ELF-1 (cell line): ENCODE measurements around the gene ARL17A.
"Not testable (repeated sequence)": the region's sequence is repeated elsewhere in the genome, so short reads cannot be mapped to it uniquely, and the experiment has no call there.

Experiments used
- DNase-seq: peaks from one replicate; pipeline ENCODE4 v3.0.0-alpha.2; 2016; ENCODE audit warnings: low read depth, low spot score

The ARL17A gene

GRCh38 chr17:46559155-46559554, 20.3 kb downstream of the ARL17A start:
- not testable (repeated sequence) for DNase-seq

DNA sequence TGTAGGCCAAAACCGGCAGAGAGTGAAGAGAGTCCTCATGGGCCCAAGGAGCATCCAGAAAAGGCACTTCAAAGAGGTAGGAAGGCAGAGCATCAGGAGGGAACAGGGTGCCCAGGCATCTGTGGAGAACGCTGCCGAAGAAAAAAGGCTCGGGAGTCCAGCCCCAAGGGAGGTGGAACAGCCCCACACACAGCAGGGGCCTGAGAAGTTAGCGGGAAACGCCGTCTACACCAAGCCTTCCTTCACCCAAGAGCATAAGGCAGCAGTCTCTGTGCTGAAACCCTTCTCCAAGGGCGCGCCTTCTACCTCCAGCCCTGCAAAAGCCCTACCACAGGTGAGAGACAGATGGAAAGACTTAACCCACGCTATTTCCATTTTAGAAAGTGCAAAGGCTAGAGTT, 30.9 kb downstream of the ARL17A start:
- peak; percentile 0 for DNase-seq

GRCh38 chr17:46534716-46535115, 44.8 kb downstream of the ARL17A start:
- DNase-seq = peak; percentile 0

DNA sequence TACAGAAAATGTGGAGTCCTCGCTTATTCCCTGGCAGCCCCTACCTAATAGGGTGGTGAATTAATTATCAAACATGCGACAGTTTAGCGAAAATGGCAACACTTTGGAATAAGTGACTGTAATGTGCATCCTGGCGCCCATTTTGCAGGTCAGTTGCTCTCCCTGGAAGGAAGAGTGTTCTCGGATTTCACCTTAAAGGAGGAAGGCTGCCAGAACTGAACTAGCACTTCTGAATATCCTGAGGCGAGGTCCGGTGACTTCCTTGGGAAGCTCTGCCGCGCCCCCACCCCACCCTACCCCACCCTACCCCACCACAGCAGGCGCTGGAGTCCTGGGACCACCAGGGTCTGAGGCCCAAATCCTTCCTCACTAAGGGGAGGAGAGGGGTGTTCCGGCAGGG, 67.3 kb downstream of the ARL17A start, which contains the start of gene LRRC37A2:
Gene LRRC37A2, plus strand, starts transcription at position 301 of the 400 bp plus-strand sequence. CDS start 245 bp downstream, outside the sequence.
- not testable (repeated sequence) for DNase-seq

DNA sequence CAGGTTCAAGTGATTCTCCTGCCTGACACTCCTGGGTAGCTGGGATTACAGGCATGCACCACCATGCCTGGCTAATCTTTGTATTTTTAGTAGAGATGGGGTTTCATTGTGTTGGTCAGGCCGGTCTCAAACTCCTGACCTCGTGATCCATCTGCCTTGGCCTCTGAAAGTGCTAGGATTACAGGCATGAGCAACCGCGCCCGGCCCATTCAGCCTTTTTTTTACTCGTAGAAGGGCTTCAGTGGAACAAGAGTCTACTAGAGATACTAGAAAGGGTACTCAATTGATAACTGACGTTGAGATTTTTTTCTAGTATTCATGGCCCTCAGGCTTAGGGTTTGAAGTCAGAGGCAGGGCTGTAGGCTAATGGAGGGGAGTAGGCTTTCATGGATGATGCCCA, 73.6 kb downstream of the ARL17A start:
- not testable (repeated sequence) for DNase-seq

DNA sequence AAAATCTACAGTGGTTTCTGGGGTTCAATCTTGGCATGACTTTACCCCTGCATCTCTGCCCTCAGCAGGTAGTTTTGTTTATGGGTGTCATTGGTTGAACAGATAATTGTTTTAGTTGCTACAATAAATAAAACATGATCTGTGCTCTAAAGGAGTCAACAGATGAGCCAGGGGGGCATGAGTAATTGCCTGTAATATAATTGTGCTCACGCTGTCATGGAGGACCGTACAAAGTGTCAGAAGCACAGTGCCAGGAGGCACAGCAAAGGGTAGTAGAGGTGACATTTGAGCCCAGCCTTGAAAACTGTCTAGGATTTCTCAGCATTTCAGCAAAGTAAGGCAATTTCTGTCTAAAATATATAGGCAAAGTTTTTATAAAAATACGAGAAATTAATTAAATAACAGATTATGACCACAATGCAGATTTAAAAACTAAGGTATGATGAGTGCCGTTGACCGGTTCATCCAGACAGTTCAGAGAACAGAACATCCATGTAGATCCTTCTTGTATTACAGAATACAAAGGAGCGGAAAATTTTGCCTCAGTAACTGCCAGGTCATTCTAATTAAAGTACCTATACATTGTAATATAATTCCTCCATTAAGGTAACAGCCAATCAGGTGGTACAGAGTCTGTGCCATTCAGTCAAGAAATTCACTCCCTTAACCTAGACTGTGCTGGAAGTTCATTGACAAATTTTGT, 79.9 kb downstream of the ARL17A start:
- not testable (repeated sequence) for DNase-seq

DNA sequence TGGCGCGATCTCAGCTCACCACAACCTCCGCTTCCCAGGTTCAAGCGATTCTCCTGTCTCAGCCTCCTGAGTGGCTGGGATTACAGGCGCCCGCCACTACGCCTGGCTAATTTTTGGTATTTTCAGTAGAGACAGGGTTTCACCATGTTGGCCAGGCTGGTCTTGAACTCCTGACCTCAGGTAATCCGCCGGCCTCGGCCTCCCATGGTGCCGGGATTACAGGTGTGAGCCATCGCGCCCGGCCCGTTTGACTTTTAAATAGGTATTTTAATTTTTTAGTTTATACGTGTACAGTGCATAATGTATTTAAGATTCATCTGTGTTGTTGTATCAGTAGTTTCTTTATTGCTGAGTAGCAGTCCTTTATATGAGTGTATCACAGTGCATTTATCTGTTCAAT, 87.5 kb downstream of the ARL17A start:
- not testable (repeated sequence) for DNase-seq

- DNase-seq = not testable (repeated sequence)
Observed at GRCh38 chr17:46481310-46481709, 98.2 kb downstream of the ARL17A start.

GRCh38 chr17:46478823-46479222, 100.7 kb downstream of the ARL17A start:
- DNase-seq = not testable (repeated sequence)

- not testable (repeated sequence) for DNase-seq
Observed at GRCh38 chr17:46475583-46475982, 103.9 kb downstream of the ARL17A start.

- DNase-seq = not testable (repeated sequence)
Observed at GRCh38 chr17:46474489-46474888, 105.0 kb downstream of the ARL17A start.

GRCh38 chr17:46467618-46468017, 111.9 kb downstream of the ARL17A start:
- DNase-seq = not testable (repeated sequence)
